VCaP (cell line): ENCODE data around the gene OR2A2.

ENCODE experiments used
- H3K27ac ChIP-seq: fragments of 450-650 bp; 2 replicates; pipeline ENCODE4 v1.5.1; 2017
- CTCF ChIP-seq: fragments of 450-650 bp; conservative IDR thresholded peaks from 2 replicates; pipeline ENCODE4 v1.5.1; 2017; ENCODE audit warnings: mild to moderate bottlenecking, moderate library complexity

Gene OR2A2

GRCh38 chr7:144087230-144087629, 22.2 kb upstream of the OR2A2 start:
- no peak overlapping the region for H3K27ac ChIP-seq
- no peak for TF ChIP-seq CTCF

DNA sequence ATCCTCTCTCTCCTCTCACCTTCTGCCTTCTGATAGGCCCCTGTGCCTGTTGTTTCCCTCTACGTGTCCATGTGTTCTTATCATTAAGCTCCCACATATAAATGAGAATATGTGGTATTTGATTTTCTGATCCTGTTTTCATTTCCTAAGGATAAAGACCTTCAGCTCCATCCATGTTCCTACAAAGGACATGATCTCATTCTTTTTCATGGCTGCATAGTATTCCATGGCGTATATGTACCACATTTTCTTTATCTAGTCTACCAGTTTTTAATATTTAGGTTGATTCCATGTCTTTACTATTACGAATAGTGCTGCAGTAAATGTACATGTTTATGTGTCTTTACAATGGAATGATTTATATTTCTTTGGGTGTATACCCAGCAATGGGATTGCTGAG, 18.7 kb upstream of the OR2A2 start:
- TF ChIP-seq CTCF, result no peak
- no peak overlapping the region for H3K27ac ChIP-seq

GRCh38 chr7:144098776-144099175, 10.6 kb upstream of the OR2A2 start:
- H3K27ac ChIP-seq, result no peak overlapping the region
- no peak for TF ChIP-seq CTCF

- TF ChIP-seq CTCF, result no peak
- H3K27ac ChIP-seq, result no peak overlapping the region
Measured at GRCh38 chr7:144100607-144101006, 8.8 kb upstream of the OR2A2 start.

DNA sequence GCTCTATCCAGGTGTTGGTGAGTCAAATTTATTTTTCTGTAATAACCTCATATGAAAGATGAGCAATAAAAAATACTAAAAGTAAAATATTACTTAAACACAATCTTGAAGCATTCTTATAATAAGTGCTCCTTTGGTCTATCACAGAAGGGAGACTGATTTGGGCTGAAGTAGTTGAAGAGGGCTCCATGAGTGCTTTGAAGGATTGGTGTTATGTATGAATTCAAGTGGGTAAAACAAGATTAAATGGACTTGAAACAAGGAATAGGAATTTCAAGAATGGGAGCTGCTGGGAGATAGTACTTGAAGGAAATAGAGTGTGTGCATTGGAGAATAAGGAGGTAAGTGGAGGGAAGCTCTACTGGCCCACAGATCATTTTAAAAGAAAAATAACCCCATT, 7.3 kb upstream of the OR2A2 start:
- no peak overlapping the region for H3K27ac ChIP-seq
- no peak for TF ChIP-seq CTCF

DNA sequence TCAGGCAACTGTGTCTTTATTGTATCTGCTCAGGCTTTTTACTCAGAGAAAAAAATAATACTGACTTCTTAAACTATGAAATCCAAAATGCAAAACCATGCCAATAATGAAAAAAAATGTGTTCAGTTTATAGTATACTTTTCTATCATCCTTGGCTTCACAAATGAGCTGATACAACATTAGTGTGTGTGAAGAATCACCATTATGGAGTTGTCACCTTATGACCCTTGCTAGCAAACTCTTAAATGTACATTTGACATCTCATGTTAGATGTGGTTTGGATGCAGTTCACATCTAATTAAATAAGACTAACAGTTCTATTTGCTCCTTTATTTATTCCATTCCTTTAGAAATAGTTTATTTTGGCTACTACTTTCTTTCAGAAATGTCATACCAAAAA, 4.2 kb upstream of the OR2A2 start:
- H3K27ac ChIP-seq, result no peak overlapping the region
- TF ChIP-seq CTCF, result no peak

DNA sequence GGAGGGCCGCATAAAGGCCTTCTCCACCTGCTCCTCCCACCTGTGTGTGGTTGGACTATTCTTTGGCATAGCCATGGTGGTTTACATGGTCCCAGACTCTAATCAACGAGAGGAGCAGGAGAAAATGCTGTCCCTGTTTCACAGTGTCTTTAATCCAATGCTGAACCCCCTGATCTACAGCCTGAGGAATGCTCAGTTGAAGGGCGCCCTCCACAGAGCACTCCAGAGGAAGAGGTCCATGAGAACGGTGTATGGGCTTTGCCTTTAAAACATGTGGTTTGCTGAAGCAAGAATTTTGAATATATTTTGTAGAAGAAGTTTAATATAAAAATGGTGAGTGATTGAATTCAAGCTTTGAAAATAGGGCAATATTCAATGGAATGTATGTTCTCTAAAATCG, 889 bp downstream of the OR2A2 start:
- TF ChIP-seq CTCF, result no peak
- no peak overlapping the region for H3K27ac ChIP-seq

GRCh38 chr7:144113651-144114050, 4.3 kb downstream of the OR2A2 start:
- no peak for TF ChIP-seq CTCF

More at GRCh38 chr7:144113651-144114050, 4.3 kb downstream of the OR2A2 start:
- no peak overlapping the region for H3K27ac ChIP-seq
